Progenitor cell of endocrine pancreas (in vitro differentiated cells): ENCODE measurements around the gene PHOSPHO2. TPM values are rescaled to one million over a fixed set of nuclear protein-coding genes. Genes with fewer than 3 reads are reported as not detected.
"Not testable (repeated sequence)": the region's sequence is repeated elsewhere in the genome, so short reads cannot be mapped to it uniquely, and the experiment has no call there.

Experiments used
- DNase-seq: peaks from one replicate; pipeline ENCODE4 v3.0.0; 2021; ENCODE audit warnings: low spot score; ENCODE audit not compliant: unreplicated experiment
- H3K27ac Mint-ChIP-seq: 2 replicates; pipeline ENCODE4 v1.8.0; 2021; ENCODE audit warnings: mild to moderate bottlenecking, moderate library complexity, mixed read lengths
- H3K27me3 Mint-ChIP-seq: 2 replicates; pipeline ENCODE4 v1.8.0; 2021; ENCODE audit warnings: mixed read lengths
- H3K36me3 Mint-ChIP-seq: 2 replicates; pipeline ENCODE4 v1.8.0; 2022; ENCODE audit warnings: mixed read lengths; ENCODE audit not compliant: insufficient read depth
- H3K4me1 Mint-ChIP-seq: 2 replicates; pipeline ENCODE4 v1.8.0; 2021; ENCODE audit warnings: low read depth, mixed read lengths
- H3K4me3 Mint-ChIP-seq: 2 replicates; pipeline ENCODE4 v1.8.0; 2021; ENCODE audit warnings: low read depth, mild to moderate bottlenecking, moderate library complexity, mixed read lengths
- H3K9me3 Mint-ChIP-seq: 2 replicates; pipeline ENCODE4 v1.8.0; 2021; ENCODE audit warnings: low read depth, mixed read lengths
- CTCF ChIP-seq: fragments of 200-600 bp; sonication (generic); IDR thresholded peaks from one replicate; pipeline ENCODE4 v1.5.0; 2021; ENCODE audit warnings: antibody characterized with exemption, mild to moderate bottlenecking; ENCODE audit not compliant: unreplicated experiment
- total RNA-seq: library from RNA; stranded (reverse); gene quantifications from 2 replicates; pipeline ENCODE4 v1.2.1, GENCODE V29; 2021

The PHOSPHO2 gene
- total RNA-seq, 1 donor from 2014 or later, result 17.3 TPM

GRCh38 chr2:169683054-169683424 is 11.2 kb upstream of the PHOSPHO2 start:
- DNase-seq, result no peak
- Mint-ChIP-seq H3K4me3 (no peak overlapping the region), H3K27ac (no peak overlapping the region), H3K36me3 (peaks cover 9% of the 10 kb centered on the region), H3K9me3 (peaks cover 3% of the 10 kb centered on the region), H3K27me3 (no peaks in the 10 kb centered on the region), H3K4me1 (peaks cover 5% of the 10 kb centered on the region)
- no peak for TF ChIP-seq CTCF

- DNase-seq, result no peak
- H3K27ac Mint-ChIP-seq, result no peak overlapping the region
- H3K9me3 Mint-ChIP-seq, result peaks cover 8% of the 10 kb centered on the region
- H3K27me3 Mint-ChIP-seq, result no peaks in the 10 kb centered on the region
- TF ChIP-seq CTCF, result no peak
- H3K4me1 Mint-ChIP-seq, result peaks cover 5% of the 10 kb centered on the region
- peaks cover 14% of the 10 kb centered on the region for H3K36me3 Mint-ChIP-seq
- H3K4me3 Mint-ChIP-seq, result no peak overlapping the region
Measured at GRCh38 chr2:169683425-169684134, 10.7 kb upstream of the PHOSPHO2 start.

GRCh38 chr2:169684135-169684565 is 10.1 kb upstream of the PHOSPHO2 start:
- peaks cover 17% of the 10 kb centered on the region for H3K36me3 Mint-ChIP-seq
- no peak for DNase-seq
- TF ChIP-seq CTCF, result no peak
- no peak overlapping the region for H3K4me3 Mint-ChIP-seq
- H3K27ac Mint-ChIP-seq, result no peak overlapping the region
- peaks cover 10% of the 10 kb centered on the region for H3K9me3 Mint-ChIP-seq
- no peaks in the 10 kb centered on the region for H3K27me3 Mint-ChIP-seq
- peaks cover 5% of the 10 kb centered on the region for H3K4me1 Mint-ChIP-seq

- H3K27me3 Mint-ChIP-seq, H3K4me1 Mint-ChIP-seq, DNase-seq, H3K4me3 Mint-ChIP-seq, H3K27ac Mint-ChIP-seq: not testable (repeated sequence)
- Mint-ChIP-seq H3K9me3 (peaks cover 13% of the 10 kb centered on the region), H3K36me3 (peaks cover 17% of the 10 kb centered on the region)
Measured at GRCh38 chr2:169684712-169685111, 9.6 kb upstream of the PHOSPHO2 start.

- H3K27ac Mint-ChIP-seq, DNase-seq, H3K4me3 Mint-ChIP-seq, H3K27me3 Mint-ChIP-seq, H3K4me1 Mint-ChIP-seq: not testable (repeated sequence)
- Mint-ChIP-seq H3K9me3 (peaks cover 14% of the 10 kb centered on the region), H3K36me3 (peaks cover 16% of the 10 kb centered on the region)
Measured at GRCh38 chr2:169686825-169687224, 7.4 kb upstream of the PHOSPHO2 start.

- not testable (repeated sequence) for DNase-seq, H3K27me3 Mint-ChIP-seq, H3K27ac Mint-ChIP-seq, H3K4me3 Mint-ChIP-seq, H3K4me1 Mint-ChIP-seq
- H3K36me3 Mint-ChIP-seq, result peaks cover 16% of the 10 kb centered on the region
- H3K9me3 Mint-ChIP-seq, result peaks cover 14% of the 10 kb centered on the region
Measured at GRCh38 chr2:169687943-169688342, 6.3 kb upstream of the PHOSPHO2 start.

- Mint-ChIP-seq H3K27ac (no peak overlapping the region), H3K36me3 (peaks cover 16% of the 10 kb centered on the region), H3K4me3 (no peak overlapping the region), H3K27me3 (no peaks in the 10 kb centered on the region), H3K4me1 (peaks cover 13% of the 10 kb centered on the region), H3K9me3 (peaks cover 14% of the 10 kb centered on the region)
- DNase-seq, result no peak
- no peak for TF ChIP-seq CTCF
Measured at GRCh38 chr2:169690958-169691357, 3.3 kb upstream of the PHOSPHO2 start.
